HepG2 (cell line): ENCODE data around the gene PARP14.

Experiments used
- KAT7 ChIP-seq: IDR thresholded peaks from 2 replicates; pipeline ENCODE4 v1.6.1; 2018; ENCODE audit warnings: borderline replicate concordance, missing compliant biosample characterization
- NFE2L1 ChIP-seq: sonication (generic); formaldehyde crosslinking; IDR thresholded peaks from 2 replicates; pipeline ENCODE4 v1.4.0; 2020; ENCODE audit warnings: missing genetic modification reagents, mild to moderate bottlenecking, borderline replicate concordance

GRCh38 chr3:122730240-122730639, 49.6 kb downstream of the PARP14 start:
- TF ChIP-seq KAT7 = no peak
- TF ChIP-seq NFE2L1 = no peak
